Airway epithelial cell (primary cell): Measurements from ENCODE around the gene ADARB1. TPM values are rescaled to one million over a fixed set of nuclear protein-coding genes. Genes with fewer than 3 reads are reported as not detected.

ENCODE experiments used
- total RNA-seq: library from RNA; depleted of rRNA; stranded (reverse); fragments of >200 nt; gene quantifications from 2 replicates; pipeline ENCODE4 v1.2.3, GENCODE V29; 2015

Gene ADARB1
- 9.2 and 12.9 TPM in 2 replicates for total RNA-seq

GRCh38 chr21:45074048-45074817 is at the start of gene ADARB1:
TSS of gene ADARB1 (plus strand) at chr21:45074580. CDS start at chr21:45171657, 97,077 bp downstream.

Other genes with a start within 250 kb of the ADARB1 start
- 96.2 and 122 TPM in 2 replicates for gene PTTG1IP, start 200.9 kb upstream of the ADARB1 start, total RNA-seq
- gene ITGB2, start 153.7 kb upstream of the ADARB1 start, total RNA-seq: 0.42 TPM in 1 of 2 replicates, not detected in the other
- gene SLX9, start 134.6 kb upstream of the ADARB1 start, total RNA-seq: 30.8 and 37.9 TPM in 2 replicates
- 13.1 and 14.4 TPM in 2 replicates for gene POFUT2, start 213.3 kb downstream of the ADARB1 start, total RNA-seq